K562 (cell line): ENCODE data around the gene VPS16.

ENCODE experiments used
- CTCF ChIP-seq, 3 experiments: IDR thresholded peaks in 2 of 3; conservative IDR thresholded peaks in 1 of 3; 2 replicates each; pipeline ENCODE4 v1.5.1; 2011 to 2012; ENCODE audit warnings: low read length in 3 of 3, mild to moderate bottlenecking in 3 of 3, control low read depth in 2 of 3, improper control_type of control experiment in 1 of 3, inconsistent platforms in 1 of 3, low read depth in 1 of 3, mixed read lengths in 1 of 3, moderate library complexity in 1 of 3; ENCODE audit not compliant: insufficient read depth in 2 of 3
- ELF1 ChIP-seq: fragments of 200-800 bp; sonication (Bioruptor generic); IDR thresholded peaks from 2 replicates; pipeline ENCODE4 v1.6.1; 2016; ENCODE audit warnings: missing genetic modification characterization, missing compliant biosample characterization
- ELK1 ChIP-seq: sonication (generic); formaldehyde crosslinking; IDR thresholded peaks from 2 replicates; pipeline ENCODE4 v1.8.1; 2022; ENCODE audit warnings: missing genetic modification reagents
- REST ChIP-seq, 2 experiments: fragments of 450-650 bp; formaldehyde crosslinking in 1 of 2; IDR thresholded peaks; 2 replicates each; pipeline versions ENCODE4 v1.4.0 to v1.6.1; 2014 to 2020; ENCODE audit warnings: mild to moderate bottlenecking in 2 of 2, borderline replicate concordance in 1 of 2, low read depth in 1 of 2
- ZNF274 ChIP-seq: IDR thresholded peaks from 2 replicates; pipeline ENCODE4 v1.6.1; 2011; ENCODE audit warnings: low read depth, mild to moderate bottlenecking, low read length, moderate library complexity, borderline replicate concordance

- no peak for TF ChIP-seq CTCF (IDR thresholded peaks at IDR 0.05 in 2 of 3, conservative IDR thresholded peaks at IDR 0.05 in 1 of 3; ENCODE audit: insufficient read depth in 2 of 3, low read depth in 1 of 3, low read length in 3 of 3)
- no peak for TF ChIP-seq ELF1 (tag)
- TF ChIP-seq ELK1 (CRISPR knock-in tag), result no peak
- TF ChIP-seq ZNF274, result no peak
- TF ChIP-seq REST (IDR thresholded peaks at IDR 0.05; ENCODE audit: borderline replicate concordance), result no peak
- no peak for TF ChIP-seq REST (CRISPR knock-in tag; IDR thresholded peaks at IDR 0.05; ENCODE audit: low read depth)
Measured at GRCh38 chr20:2816030-2816582, 24.4 kb upstream of the VPS16 start, which contains the start of gene TMEM239.
